T-helper 1 cell treated with Interleukin-12 subunit alpha and Interleukin-12 subunit beta and Interleukin-4 antibody, amounts not matched to agents 30 ng/mL and 1 ng/mL, for 36 hours (primary cell): Measurements from ENCODE around the gene RASA3. TPM values are rescaled to one million over a fixed set of nuclear protein-coding genes. Genes with fewer than 3 reads are reported as not detected.

Source experiments
- intact Hi-C: fragments of 100-400 bp; cut with micrococcal nuclease; formaldehyde crosslinking; loops from one replicate; pipeline ENCODE4 v1.15.1; 2024
- total RNA-seq: library from RNA; stranded (reverse); gene quantifications from 2 replicates; pipeline ENCODE4 v1.2.3, GENCODE V29; 2022

RASA3 gene
- total RNA-seq, 1 donor from 2014 or later: 99.4 TPM

DNA sequence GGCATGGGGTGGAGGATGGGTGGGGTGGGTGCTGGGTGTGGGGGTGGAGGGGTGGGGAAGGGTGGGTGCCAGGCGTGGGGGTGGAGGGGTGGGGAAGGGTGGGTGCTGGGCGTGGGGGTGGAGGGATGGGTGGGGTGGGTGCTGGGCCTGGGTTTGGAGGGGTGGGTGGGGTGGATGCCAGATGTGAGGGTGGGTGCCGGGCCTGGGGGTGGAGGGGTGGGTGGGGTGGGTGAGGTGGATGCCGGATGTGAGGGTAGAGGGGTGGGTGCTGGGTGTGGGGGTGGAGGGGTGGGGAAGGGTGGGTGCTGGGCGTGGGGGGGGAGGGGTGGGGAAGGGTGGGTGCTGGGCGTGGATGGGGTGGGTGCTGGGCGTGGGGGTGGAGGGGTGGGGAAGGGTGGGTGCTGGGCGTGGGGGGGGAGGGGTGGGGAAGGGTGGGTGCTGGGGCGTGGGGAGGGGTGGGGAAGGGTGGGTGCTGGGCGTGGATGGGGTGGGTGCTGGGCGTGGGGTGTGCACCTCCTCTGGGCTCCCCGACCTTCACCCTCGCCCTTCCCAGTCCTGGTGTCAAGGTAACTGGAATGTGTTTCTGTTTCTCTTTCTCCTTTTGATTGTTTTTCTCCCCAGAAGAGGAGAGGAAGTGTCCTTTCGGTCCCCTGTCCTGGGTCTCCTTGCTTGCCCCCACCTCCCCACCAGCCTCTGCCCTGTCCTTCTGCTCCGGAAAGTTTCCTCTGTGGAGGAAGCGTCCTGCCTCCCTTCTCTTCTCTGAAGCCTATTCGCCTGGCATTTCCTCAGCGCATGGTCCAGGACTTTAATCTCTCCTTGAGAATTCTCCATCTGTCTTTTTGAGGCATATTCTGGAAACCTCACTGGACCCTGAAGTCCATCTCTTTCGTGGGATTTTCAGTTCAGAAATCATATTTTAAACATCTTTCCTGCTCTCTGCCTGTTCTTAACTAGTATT, 23.8 kb upstream of the RASA3 start:
- intact Hi-C loops: no loop called here

DNA sequence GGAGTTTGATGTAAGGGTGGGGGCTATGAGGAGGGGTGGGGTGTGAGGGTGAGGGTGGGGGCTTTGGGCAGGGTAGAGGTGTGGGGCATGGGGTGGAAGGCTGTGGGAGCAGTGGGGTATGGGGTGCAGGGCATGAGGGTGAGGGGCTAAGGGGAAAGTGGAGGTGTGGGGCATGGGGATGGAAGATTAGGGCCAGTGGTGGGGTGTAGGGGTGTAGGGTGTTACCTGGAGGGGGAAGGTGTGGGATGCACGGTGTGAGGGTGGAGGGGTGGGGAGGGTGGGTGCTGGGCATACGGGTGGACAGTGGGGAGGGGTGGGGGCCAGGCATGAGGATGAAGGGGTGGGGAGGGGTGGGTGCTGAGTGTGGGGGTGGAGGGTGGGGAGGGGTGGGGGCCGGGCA, 22.9 kb upstream of the RASA3 start:
- intact Hi-C loops: no loop called here

DNA sequence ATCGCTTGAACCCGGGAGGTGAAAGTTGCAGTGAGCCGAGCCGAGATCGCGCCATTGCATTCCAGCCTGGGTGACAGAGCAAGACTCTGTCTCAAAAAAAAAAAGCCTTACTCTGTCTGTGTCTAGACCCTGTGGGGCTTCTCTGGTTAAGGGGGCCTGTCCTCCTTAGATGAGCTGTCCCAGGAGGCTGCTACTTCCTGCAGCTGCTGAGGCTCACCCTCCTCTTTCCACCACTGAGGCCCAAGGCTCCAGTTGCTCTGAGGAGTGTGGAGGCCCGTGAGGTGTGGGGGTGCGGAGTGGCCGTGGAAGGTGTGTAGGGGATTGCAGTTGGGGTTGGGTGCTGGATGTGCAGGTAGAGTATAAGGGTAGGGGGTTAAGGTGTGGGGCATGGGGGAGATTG, 22.1 kb upstream of the RASA3 start:
- intact Hi-C loops: no loop called here

DNA sequence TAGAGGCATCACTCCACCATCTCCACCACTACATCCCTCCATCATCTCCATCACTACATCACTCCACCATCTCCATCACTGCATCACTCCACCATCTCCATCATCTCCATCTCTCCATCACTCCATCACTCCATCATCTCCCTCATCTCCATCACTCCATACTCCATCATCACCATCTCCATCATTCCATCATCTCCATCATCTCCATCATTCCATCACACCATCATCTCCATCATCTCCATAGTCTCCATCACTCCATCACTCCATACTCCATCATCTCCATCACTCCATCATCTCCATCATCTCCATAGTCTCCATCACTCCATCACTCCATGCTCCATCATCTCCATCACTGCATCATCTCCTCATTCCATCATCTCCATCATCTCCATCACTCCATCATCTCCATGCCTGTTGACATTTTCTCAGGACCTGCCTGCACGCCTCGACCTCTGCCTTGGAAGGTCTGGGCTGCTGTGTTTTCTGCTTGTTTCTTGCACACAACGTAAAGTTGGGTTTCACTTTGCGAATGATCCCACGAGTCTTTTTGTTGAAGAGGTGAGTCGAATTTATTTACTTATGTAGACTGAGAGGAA, 21.2 kb upstream of the RASA3 start:
- intact Hi-C loops: no loop called here

DNA sequence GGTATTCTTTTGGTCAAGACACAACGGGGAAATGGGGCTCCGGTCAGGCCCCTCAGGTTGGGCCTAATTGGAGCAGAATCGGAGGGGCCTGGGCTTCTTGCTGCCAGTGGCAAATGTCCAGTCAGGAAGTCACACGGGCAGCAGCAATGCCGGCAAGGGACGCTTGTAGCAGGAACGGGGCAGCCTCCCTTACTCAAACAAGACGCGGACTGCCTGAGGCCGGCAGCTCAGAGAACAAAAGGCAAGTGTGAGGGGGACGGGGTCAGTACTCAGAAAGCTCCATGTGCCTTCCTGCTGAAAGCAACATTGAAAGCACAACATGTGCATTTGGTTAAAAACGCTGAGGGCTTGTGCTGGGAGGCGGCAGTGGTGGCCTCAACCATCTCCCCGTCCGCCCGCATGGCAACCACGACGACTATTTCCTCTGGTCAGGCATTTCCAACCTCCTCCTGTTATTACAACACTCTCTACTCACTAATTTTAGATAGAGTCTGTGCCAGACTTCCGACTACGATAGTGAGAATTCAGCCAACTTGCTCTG, 20.5 kb upstream of the RASA3 start:
- intact Hi-C loops: no loop called here

DNA sequence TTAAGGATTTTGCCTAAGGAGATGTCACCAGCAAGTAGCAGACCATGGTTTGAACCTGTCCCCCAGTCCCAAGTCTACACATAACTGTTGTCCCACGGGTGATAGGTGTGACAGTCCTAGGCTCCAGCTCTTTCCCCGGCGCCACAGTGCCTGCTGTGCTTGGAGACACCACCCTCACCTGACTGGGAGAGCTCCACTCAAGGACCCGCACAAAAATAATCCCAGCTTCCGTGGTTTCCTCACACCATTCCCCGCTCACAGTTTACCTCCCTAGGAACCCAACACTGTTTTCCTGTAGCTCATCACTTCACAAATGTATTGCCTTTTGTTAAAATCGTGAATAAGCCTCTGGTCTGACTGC, 19.8 kb upstream of the RASA3 start:
- intact Hi-C loops: no loop called here

DNA sequence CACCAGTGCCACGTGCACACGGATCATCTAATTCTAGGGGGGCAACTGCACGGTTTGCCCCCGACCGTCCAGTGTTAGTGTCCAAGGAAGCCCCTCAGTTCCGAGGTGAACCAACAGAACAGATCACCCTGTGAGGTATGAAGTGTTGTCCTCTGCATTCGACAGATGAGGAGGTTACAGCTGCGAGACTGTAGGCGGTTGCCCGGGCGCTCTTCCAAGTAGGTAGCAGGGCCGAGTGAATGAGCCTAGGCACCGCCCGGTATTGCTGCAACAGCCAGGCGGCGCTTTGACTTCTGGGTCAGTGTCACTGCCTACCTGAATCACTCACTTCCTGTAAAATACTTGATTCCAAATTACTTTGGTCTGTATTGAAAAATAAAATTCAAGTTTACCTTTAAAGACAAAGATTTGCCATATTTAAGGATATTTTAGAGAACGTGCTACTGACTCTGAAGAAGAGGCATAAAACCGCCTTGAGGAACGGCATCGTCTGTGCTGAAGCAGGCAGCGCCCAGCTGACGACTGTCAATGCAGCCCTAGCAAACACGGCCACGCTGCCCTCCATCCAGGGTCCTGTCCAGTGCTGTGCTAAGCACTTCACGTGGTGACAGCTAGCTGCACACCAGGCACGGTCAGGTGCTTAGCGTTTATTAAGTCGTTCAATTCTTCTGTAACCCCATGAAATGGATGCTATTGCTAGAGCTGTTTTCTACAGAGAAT, 19.3 kb upstream of the RASA3 start:
- intact Hi-C loops: no loop called here

DNA sequence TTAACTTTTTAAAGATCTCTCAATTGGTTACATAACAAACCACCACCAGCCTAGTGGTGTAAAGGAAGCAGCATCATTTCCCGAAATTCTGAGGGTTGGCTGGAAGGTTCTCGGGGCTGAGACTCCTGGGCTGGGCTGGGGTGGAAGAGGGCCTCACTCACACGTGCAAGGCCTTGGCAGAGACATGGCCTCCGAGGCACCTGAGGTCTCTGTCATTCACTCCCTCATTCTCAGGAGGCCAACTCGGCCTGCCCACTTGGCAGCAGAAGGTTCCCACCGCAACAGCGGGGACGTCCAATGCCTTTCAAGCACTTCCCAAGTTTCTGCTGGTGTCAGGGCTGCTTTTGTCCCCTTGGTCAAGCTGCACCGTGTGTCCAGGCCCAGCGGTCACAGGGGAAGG, 18.6 kb upstream of the RASA3 start:
- intact Hi-C loops: no loop called here

DNA sequence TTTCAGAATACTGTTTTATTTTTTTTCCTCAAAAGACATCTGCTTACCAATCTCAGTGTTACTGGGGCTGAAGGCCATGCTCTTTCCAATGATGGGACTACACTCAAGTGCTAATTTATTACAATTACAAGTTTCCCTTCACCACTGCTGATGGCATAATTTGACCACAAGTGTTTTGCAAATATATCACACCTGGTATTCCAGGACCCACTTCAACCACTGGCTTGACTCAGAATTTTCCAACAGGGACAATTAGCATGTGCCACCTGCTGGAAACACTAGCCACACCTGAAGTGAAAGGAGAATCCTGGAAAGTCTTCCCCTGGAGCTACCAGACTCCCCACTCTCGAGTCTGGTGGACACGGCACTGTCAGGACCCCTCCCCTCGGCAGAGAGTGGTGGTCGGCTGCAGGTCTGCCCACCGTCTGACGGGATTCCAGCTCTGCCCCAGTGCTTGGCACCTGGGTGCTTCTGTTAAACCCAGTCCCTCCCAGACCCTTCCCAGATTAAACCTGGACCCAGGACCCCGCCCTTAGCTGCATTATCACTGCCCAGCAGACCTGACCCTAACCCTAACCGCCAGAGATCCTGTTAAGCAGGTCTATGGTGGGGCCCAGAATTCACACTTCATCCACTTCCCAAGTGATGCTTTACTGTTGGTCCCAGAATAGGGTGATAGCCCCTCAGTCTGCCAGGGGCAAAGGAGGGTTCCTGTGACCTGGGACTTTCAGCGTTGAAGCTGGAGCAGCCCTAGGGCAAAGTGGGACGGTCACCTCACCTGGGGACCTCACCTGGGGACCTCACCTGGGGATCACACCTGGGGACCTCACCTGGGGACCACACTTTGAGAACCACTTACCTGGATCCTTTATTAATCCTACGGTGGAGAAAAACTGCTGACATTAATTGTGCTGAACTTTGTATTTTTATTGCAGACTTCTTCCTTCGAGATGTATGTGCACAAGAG, 17.6 kb upstream of the RASA3 start:
- intact Hi-C loops: loop anchor here (10.0 kb wide), 1 partner anchor 655 kb away; the partner anchor contains the start of gene DCUN1D2

DNA sequence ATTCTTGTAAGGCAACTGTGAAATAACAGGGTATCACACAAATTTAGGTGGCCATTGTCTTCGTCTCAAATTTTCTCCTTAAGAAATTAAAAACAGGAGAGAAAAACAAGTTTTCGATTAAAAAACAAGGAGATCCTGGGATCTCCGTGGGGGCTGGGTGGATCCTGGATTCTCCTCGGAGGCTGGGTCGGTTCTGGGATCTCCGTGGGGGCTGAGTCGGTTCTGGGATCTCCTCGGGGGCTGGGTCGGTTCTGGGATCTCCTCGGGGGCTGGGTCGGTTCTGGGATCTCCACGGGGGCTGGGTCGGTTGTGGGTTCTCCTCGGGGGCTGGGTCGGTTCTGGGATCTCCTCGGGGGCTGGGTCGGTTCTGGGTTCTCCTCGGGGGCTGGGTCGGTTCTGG, 16.5 kb upstream of the RASA3 start:
- intact Hi-C loops: loop anchor here (1.0 to 10.0 kb wide), 6 partner anchors 9 to 654 kb away; partner anchors contain the start of gene DCUN1D2

DNA sequence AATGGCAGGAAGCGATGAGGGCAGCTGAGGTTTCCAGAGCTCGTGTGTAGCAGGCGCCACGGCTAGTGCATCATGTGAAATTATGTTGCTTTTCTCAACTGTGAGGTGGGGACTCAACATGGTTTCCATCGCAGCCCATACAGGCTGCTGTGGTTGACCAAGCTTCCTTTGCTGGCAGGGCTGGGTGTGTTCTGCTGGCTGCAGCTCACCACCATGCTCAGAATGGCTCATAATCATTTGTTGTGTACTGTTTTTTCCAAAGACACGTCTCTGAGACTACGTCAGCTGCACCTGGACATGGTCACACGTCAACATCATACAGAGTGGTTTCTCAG, 16.1 kb upstream of the RASA3 start:
- intact Hi-C loops: loop anchor here (1.0 to 10.0 kb wide), 6 partner anchors 8 to 654 kb away; partner anchors contain the start of gene DCUN1D2

DNA sequence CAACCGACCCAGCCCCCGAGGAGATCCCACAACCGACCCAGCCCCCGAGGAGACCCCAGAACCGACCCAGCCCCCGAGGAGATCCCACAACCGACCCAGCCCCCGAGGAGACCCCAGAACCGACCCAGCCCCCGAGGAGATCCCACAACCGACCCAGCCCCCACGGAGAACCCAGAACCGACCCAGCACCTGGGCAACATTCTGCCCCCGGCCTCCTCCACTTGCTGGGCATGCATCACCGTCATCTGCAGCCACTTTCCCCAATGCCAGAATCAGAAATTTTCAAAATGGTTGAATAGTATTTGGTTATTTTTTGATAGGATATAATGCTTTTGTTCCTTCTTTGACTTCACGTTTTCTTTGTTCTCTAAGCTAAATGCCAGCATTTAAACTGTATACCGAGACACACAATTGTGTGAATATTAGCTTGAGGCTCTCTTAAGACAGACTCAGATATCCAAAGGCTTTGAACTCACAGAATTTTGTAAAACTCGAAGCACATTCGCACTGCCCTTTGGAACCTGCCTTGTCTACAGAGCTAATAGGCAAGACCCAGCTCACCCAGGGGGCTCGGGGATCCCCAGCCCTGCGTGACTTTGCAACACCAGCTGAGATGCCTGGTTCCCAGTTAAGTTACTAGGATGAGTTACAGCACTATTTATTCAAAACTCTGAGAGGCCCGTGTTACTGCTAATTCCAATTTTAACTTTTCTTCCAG, 15.5 kb upstream of the RASA3 start:
- intact Hi-C loops: loop anchor here (1.0 to 10.0 kb wide), 6 partner anchors 8 to 653 kb away; partner anchors contain the start of gene DCUN1D2

DNA sequence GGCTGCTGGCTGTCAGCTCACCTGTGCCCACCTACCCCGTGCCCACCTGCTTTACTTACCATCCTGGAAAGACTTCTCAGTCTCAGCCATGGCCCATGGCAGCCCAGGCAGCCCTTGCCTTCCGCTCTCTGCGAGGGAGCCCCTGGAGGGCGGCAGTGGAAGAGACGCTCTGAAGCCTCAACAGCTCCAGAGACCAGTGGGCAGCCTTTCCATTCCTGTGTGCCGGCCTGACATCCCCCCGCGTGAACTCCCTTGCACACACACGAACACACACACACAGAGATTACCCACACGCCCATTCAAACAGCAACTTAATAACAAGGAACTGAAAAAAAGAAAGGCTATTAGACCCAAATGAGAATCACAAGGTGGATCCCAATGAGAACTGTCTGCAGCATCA, 14.2 kb upstream of the RASA3 start:
- intact Hi-C loops: loop anchor here (10.0 kb wide), 1 partner anchor 652 kb away; the partner anchor contains the start of gene DCUN1D2

DNA sequence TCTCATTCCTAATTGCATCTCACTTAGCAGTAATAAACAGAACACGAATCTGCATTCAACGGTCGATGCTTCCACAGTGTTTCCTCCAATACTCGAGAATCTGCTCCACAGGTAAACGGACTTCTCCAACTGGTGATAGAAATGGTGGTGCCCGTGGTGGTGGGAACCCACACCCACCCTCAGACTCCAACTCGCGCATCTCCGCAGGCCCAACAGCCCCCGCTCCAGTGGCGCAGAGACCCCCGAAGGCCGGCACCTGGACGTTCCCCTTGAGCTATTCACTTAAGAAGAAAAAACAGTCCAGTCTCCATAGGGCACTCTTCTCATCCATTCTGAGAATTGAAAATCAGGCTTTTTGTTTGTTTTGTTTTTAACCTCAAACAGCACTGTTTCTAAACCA, 13.8 kb upstream of the RASA3 start:
- intact Hi-C loops: loop anchor here (10.0 kb wide), 1 partner anchor 651 kb away; the partner anchor contains the start of gene DCUN1D2

DNA sequence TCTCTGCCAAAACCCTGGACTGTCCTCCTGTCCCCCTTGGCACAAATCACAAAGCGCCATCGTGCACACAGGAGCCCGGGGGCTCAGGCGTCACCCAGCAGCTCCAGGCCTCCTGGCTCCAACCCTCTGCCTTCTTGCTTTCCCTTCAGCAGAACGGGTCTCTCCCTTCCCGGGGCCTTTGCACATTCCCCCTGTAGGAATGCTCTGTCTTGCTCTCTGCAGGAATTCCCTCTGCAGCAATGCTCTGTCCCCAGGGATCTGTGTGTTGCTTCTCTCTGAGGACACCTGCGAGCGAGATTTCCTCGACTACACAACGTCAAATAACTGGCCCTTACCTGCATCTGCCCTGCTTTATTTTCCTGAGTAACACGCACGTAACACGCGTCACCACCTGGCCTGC, 13.3 kb upstream of the RASA3 start:
- intact Hi-C loops: loop anchor here (10.0 kb wide), 1 partner anchor 651 kb away; the partner anchor contains the start of gene DCUN1D2

DNA sequence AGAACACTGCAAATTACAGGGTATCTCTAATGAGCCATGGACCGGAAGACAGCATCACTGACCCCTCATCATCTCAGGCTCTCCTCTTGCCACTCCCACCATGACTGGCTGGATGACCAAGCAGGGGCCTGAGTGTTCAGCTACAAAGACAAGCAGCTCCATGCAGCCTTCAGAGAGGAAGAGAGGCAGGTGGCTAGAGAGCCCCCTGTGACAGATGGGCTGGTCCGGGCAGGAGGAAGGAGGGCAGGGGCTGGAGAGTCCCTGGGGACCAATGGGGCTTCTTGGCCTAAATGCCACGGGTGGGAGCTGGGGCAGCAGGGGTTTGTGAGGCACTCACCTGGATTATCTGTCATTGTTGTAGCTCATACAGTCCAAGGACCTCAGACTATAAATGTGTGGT, 12.8 kb upstream of the RASA3 start:
- intact Hi-C loops: loop anchor here (10.0 kb wide), 1 partner anchor 650 kb away; the partner anchor contains the start of gene DCUN1D2

DNA sequence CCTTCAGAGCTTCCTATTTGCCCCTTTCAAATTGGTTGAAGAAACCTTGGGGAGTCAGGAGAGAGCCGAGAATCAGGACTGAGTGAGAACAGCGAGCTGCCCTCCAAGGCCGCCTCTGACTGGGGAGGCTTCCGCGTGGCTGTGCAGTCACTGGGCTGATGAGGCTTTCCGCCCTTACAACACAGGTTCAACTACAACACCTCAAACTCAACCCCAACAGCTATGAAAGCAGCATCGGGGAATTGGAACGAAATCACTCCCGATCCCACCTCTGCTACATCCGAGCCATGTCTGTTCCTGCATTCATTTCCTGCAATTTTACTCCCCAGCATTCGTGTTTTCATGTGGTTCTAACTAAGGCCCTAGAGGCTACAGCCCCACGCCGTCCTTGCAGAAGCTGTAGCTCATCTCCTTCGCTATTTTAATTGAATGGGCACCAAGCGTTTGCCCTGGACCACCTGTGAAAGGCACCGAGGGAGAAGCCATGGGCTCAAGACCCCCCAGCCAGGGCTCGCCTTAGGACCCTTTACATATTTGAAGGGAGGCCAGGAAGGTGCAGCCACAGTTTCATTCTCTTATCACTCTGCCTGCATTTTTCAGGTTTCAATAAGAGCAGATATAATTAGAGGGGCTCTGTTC, 12.3 kb upstream of the RASA3 start:
- intact Hi-C loops: loop anchor here (10.0 kb wide), 1 partner anchor 650 kb away; the partner anchor contains the start of gene DCUN1D2

DNA sequence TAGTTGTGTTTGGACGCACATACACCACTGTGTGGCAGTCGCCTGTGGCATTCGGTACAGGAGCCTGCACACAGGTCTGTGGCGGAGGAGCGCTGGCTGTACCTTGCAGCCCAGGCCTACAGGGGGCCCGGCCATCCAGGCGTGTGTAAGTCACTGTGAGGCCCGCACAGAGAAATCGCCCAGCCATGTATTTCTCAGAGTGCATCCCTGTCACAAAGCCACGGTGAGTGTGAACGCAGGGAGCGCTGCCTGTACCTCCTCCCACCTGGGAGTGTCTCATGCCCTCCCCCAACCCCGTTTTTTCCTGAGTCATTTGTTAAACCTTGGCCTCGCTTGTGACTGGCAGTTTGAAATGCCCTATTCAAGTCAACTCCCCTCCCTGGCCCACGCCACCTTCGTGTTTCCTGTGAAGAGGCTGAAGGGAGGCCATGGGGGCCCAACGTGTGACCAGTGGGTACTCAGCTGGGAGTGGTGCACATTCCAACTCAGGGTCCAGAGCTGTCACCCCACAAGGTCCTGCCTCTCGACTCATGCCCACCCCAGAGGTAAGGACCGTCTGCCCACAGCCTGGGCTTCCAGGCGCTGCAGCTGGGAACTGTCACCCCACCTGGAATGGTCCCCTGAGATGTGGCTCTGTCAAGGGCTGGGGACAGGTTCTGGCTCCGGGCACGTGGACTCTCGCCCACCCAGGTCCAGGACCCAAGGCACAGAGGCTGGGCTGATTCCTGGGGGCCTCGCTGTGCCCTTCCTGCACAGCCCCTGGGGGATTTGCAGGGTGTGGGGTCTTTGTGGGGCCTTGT, 11.6 kb upstream of the RASA3 start:
- intact Hi-C loops: loop anchor here (1.0 to 10.0 kb wide), 2 partner anchors 82 to 649 kb away; partner anchors contain the start of gene DCUN1D2
